Endothelial cell (in vitro differentiated cells): ENCODE measurements around the gene KCNMB2. TPM values are rescaled to one million over a fixed set of nuclear protein-coding genes. Genes with fewer than 3 reads are reported as not detected.

Source experiments
- DNase-seq: peaks from one replicate; pipeline ENCODE4 v3.0.0; 2021; ENCODE audit warnings: low spot score
- H3K27ac Mint-ChIP-seq: one replicate; pipeline ENCODE4 v1.8.0; 2021; ENCODE audit warnings: mixed read lengths, inconsistent platforms; ENCODE audit not compliant: unreplicated experiment
- H3K27me3 Mint-ChIP-seq: one replicate; pipeline ENCODE4 v1.8.0; 2021; ENCODE audit warnings: mild to moderate bottlenecking, moderate library complexity, mixed read lengths, inconsistent platforms; ENCODE audit not compliant: unreplicated experiment
- H3K36me3 Mint-ChIP-seq: one replicate; pipeline ENCODE4 v1.8.0; 2021; ENCODE audit warnings: mild to moderate bottlenecking, low read depth, mixed read lengths, inconsistent platforms; ENCODE audit not compliant: unreplicated experiment
- H3K4me1 Mint-ChIP-seq: one replicate; pipeline ENCODE4 v1.8.0; 2021; ENCODE audit warnings: mild to moderate bottlenecking, mixed read lengths, inconsistent platforms; ENCODE audit not compliant: unreplicated experiment
- H3K4me3 Mint-ChIP-seq: one replicate; pipeline ENCODE4 v1.8.0; 2021; ENCODE audit warnings: mild to moderate bottlenecking, mixed read lengths, inconsistent platforms; ENCODE audit not compliant: unreplicated experiment
- H3K9me3 Mint-ChIP-seq: one replicate; pipeline ENCODE4 v1.8.0; 2021; ENCODE audit warnings: mixed read lengths, inconsistent platforms; ENCODE audit not compliant: unreplicated experiment
- CTCF ChIP-seq: fragments of 200-600 bp; sonication (generic); IDR thresholded peaks from one replicate; pipeline ENCODE4 v1.5.0; 2021; ENCODE audit warnings: antibody characterized with exemption; ENCODE audit not compliant: unreplicated experiment
- total RNA-seq: library from RNA; stranded (reverse); fragmentation: NEBNext Ultra II Directional; extraction: Animal tissue kit (Norgen Biotek cat#: 25700); gene quantifications from one replicate; pipeline ENCODE4 v1.2.1, GENCODE V29; 2021; ENCODE audit not compliant: unreplicated experiment

Gene KCNMB2
- total RNA-seq, 1 donor from 2014 or later, result not detected

GRCh38 chr3:178699364-178699763 lies 163.1 kb downstream of the KCNMB2 start:
- Mint-ChIP-seq H3K27ac (no peak overlapping the region), H3K9me3 (peaks cover 6% of the 10 kb centered on the region), H3K27me3 (no peaks in the 10 kb centered on the region), H3K4me1 (no peaks in the 10 kb centered on the region), H3K4me3 (no peak overlapping the region), H3K36me3 (no peaks in the 10 kb centered on the region)
- no peak for TF ChIP-seq CTCF
- no peak for DNase-seq

- TF ChIP-seq CTCF, result no peak
- no peak overlapping the region for H3K4me3 Mint-ChIP-seq
- no peaks in the 10 kb centered on the region for H3K4me1 Mint-ChIP-seq
- no peaks in the 10 kb centered on the region for H3K36me3 Mint-ChIP-seq
- peaks cover 6% of the 10 kb centered on the region for H3K9me3 Mint-ChIP-seq
- H3K27me3 Mint-ChIP-seq, result no peaks in the 10 kb centered on the region
- no peak overlapping the region for H3K27ac Mint-ChIP-seq
- DNase-seq, result no peak
Measured at GRCh38 chr3:178699810-178700209, 163.6 kb downstream of the KCNMB2 start.

- H3K4me1 Mint-ChIP-seq, result no peaks in the 10 kb centered on the region
- no peak for DNase-seq
- H3K4me3 Mint-ChIP-seq, result no peak overlapping the region
- no peak overlapping the region for H3K27ac Mint-ChIP-seq
- TF ChIP-seq CTCF, result no peak
- no peaks in the 10 kb centered on the region for H3K27me3 Mint-ChIP-seq
- no peaks in the 10 kb centered on the region for H3K9me3 Mint-ChIP-seq
- H3K36me3 Mint-ChIP-seq, result no peaks in the 10 kb centered on the region
Measured at GRCh38 chr3:178703268-178703975, 167.2 kb downstream of the KCNMB2 start.

- Mint-ChIP-seq H3K9me3 (no peaks in the 10 kb centered on the region), H3K4me3 (no peak overlapping the region), H3K4me1 (no peaks in the 10 kb centered on the region), H3K27me3 (no peaks in the 10 kb centered on the region), H3K27ac (no peak overlapping the region), H3K36me3 (no peaks in the 10 kb centered on the region)
- no peak for DNase-seq
- no peak for TF ChIP-seq CTCF
Measured at GRCh38 chr3:178705925-178706324, 169.7 kb downstream of the KCNMB2 start.

- no peaks in the 10 kb centered on the region for H3K27me3 Mint-ChIP-seq
- no peak overlapping the region for H3K27ac Mint-ChIP-seq
- no peaks in the 10 kb centered on the region for H3K36me3 Mint-ChIP-seq
- TF ChIP-seq CTCF, result no peak
- H3K4me3 Mint-ChIP-seq, result no peak overlapping the region
- H3K9me3 Mint-ChIP-seq, result no peaks in the 10 kb centered on the region
- no peaks in the 10 kb centered on the region for H3K4me1 Mint-ChIP-seq
- DNase-seq, result no peak
Measured at GRCh38 chr3:178706411-178706810, 170.2 kb downstream of the KCNMB2 start.
